CD4-positive, alpha-beta memory T cell (primary cell): Measurements from ENCODE around the gene SPAG7. TPM values are rescaled to one million over a fixed set of nuclear protein-coding genes. Genes with fewer than 3 reads are reported as not detected.
A peak's percentile ranks its signal among the peaks of the same experiment; 100 is the strongest.
"Not testable (repeated sequence)": the region's sequence is repeated elsewhere in the genome, so short reads cannot be mapped to it uniquely, and the experiment has no call there.

ENCODE experiments used
- CTCF ChIA-PET: fragments of 350-600 bp; sonication (Branson Sonifier 250); formaldehyde crosslinking; loops from one replicate; lab custom pipeline; 2021; ENCODE audit warnings: inconsistent platforms; ENCODE audit not compliant: partially characterized antibody; lab: Charles Lee
- POLR2A ChIA-PET: fragments of 350-600 bp; sonication (Branson Sonifier 250); formaldehyde crosslinking; loops from one replicate; lab custom pipeline; 2021; ENCODE audit not compliant: partially characterized antibody; lab: Charles Lee
- DNase-seq, 5 donors: peaks; one replicate each; pipeline versions ENCODE4 v3.0.0 to v3.0.0-alpha.2; 2020 to 2022; ENCODE audit warnings: mixed read lengths in 1 of 5
- H3K27ac ChIP-seq: one replicate; pipeline ENCODE4 v1.7.0; 2013; ENCODE audit warnings: low read depth, low read length
- H3K27me3 ChIP-seq: 2 replicates; pipeline ENCODE4 v1.7.0; 2013; ENCODE audit warnings: mild to moderate bottlenecking, low read length, moderate library complexity; ENCODE audit not compliant: insufficient read depth
- H3K36me3 ChIP-seq: 2 replicates; pipeline ENCODE4 v1.7.0; 2013; ENCODE audit warnings: mild to moderate bottlenecking, low read length, moderate library complexity; ENCODE audit not compliant: insufficient read depth
- H3K4me1 ChIP-seq: 2 replicates; pipeline ENCODE4 v1.7.0; 2013; ENCODE audit warnings: mild to moderate bottlenecking, low read length, moderate library complexity; ENCODE audit not compliant: insufficient read depth
- H3K4me3 ChIP-seq, 2 donors: one replicate each; pipeline ENCODE4 v1.7.0; 2013; ENCODE audit warnings: low read length in 2 of 2, mild to moderate bottlenecking in 1 of 2
- H3K9me3 ChIP-seq, 2 donors: one replicate each; pipeline ENCODE4 v1.7.0; 2013; ENCODE audit warnings: low read length in 2 of 2, control low read depth in 1 of 2; ENCODE audit not compliant: control insufficient read depth in 1 of 2
- H3K27ac Mint-ChIP-seq, 7 donors: one replicate each; pipeline ENCODE4 v1.8.0; 2020 to 2021; ENCODE audit warnings: mixed read lengths in 7 of 7, mild to moderate bottlenecking in 6 of 7, inconsistent platforms in 3 of 7, moderate library complexity in 3 of 7
- H3K27me3 Mint-ChIP-seq, 2 donors: one replicate each; pipeline ENCODE4 v1.8.0; 2020 to 2021; ENCODE audit warnings: mixed read lengths in 2 of 2
- H3K36me3 Mint-ChIP-seq, 2 donors: one replicate each; pipeline ENCODE4 v1.8.0; 2020 to 2021; ENCODE audit warnings: mixed read lengths in 2 of 2, inconsistent platforms in 1 of 2, mild to moderate bottlenecking in 1 of 2
- H3K4me1 Mint-ChIP-seq, 4 donors: one replicate each; pipeline ENCODE4 v1.8.0; 2020 to 2021; ENCODE audit warnings: mixed read lengths in 4 of 4, mild to moderate bottlenecking in 1 of 4
- H3K4me3 Mint-ChIP-seq, 8 donors: one replicate each; pipeline ENCODE4 v1.8.0; 2020 to 2021; ENCODE audit warnings: mixed read lengths in 8 of 8, mild to moderate bottlenecking in 7 of 8, moderate library complexity in 6 of 8, inconsistent platforms in 3 of 8
- H3K9me3 Mint-ChIP-seq, 8 donors: one replicate each; pipeline ENCODE4 v1.8.0; 2020 to 2021; ENCODE audit warnings: mixed read lengths in 8 of 8, mild to moderate bottlenecking in 5 of 8, inconsistent platforms in 3 of 8, moderate library complexity in 1 of 8
- intact Hi-C: fragments of 100-400 bp; cut with micrococcal nuclease; formaldehyde crosslinking; loops from one replicate; pipeline ENCODE4 v1.15.1; 2023
- polyA plus RNA-seq, 2 donors: library from polyadenylated mRNA; unstranded; fragments of 300-500 nt; fragmentation: Illumina TruSeq; gene quantifications; one replicate each; pipeline ENCODE4 v1.2.3, GENCODE V29; 2021
- total RNA-seq, 2 experiments: library from RNA; stranded (reverse); gene quantifications; one replicate each; pipeline ENCODE4 v1.2.3, GENCODE V29; 2021

The SPAG7 gene
- total and polyA plus RNA-seq, 4 experiments from 2014 or later: 36.7 to 133 (median 66.2) TPM

DNA sequence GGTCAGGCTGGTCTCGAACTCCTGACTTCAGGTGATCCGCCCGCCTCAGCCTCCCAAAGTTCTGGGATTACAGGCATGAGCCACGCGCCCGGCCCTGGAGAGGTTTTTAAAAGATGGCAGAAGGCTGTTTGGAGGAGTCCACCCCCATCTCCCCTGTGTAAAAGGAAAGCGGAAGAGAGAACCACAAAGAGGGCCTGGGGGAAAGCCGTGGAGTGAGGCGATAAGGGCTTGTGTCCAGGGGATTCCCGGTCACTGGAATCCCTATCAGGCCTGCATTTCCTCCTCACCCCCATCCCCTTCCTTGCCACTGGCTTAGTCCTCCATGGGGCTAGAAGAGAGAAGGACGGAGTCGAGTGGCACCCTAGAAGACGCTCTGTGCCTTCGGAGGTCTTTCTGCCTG lies 35.7 kb downstream of the SPAG7 start, which contains the start of gene GP1BA:
TSS of gene GP1BA (plus strand) at position 315 of the 400 bp plus-strand sequence. CDS start 328 bp downstream, outside the sequence.
- Mint-ChIP-seq H3K27me3 (no peaks in the 10 kb centered on the region), H3K36me3 (peaks cover 10 to 13% of the 10 kb centered on the region in 2 donors), H3K4me1 (peaks cover 12 to 36% (median 21%) of the 10 kb centered on the region in 4 donors), H3K9me3 (peaks cover 0 to 2% (median 0%) of the 10 kb centered on the region in 8 donors), H3K27ac (peak within 1 kb of the TSS in 4 of 7 donors; percentile 0 to 70 (median 33)), H3K4me3 (no peak within 1 kb of the TSS)
- CTCF ChIA-PET: interaction anchor here (1.1 kb wide), 1 partner anchor 23 kb away, joined by 3 read pairs; no protein-coding TSS in a partner anchor
- H3K4me1 ChIP-seq: peaks cover 10% of the 10 kb centered on the region
- no peak for DNase-seq
- POLR2A ChIA-PET: interaction anchor here (1.1 to 1.7 kb wide), 2 partner anchors 17 to 36 kb away, joined by 4 to 5 read pairs; partner anchors contain the start of genes PFN1 and SPAG7
- intact Hi-C loops: loop anchor here (5.0 kb wide), 1 partner anchor 35 kb away; the partner anchor contains the start of gene SPAG7
- H3K4me3 ChIP-seq: no peak within 1 kb of the TSS
- H3K27ac ChIP-seq: no peak within 1 kb of the TSS
- no peaks in the 10 kb centered on the region for H3K27me3 ChIP-seq
- peaks cover under 1% of the 10 kb centered on the region for H3K36me3 ChIP-seq
- no peaks in the 10 kb centered on the region for H3K9me3 ChIP-seq

DNA sequence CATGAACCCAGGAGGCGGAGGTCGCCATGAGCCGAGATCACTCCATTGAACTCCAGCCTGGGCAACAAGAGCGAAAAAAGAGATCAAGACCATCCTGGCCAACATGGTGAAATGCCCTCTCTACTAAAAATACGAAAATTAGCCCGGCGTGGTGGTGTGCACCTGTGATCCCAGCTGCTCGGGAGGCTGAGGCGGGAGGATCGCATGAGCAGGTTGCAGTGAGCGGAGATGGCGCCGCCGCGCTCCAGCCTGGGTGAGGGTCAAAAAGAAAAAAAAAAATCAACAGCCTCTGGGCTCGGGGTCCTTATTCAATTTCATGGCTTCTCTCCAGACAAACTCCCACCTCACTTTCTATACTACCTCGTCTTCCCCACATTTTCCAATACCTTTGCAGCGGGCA lies 38.7 kb downstream of the SPAG7 start:
- ChIA-PET POLR2A (interaction anchor here (0.8 to 1.1 kb wide), 2 partner anchors 12 to 38 kb away, joined by 3 to 4 read pairs; no protein-coding TSS in a partner anchor), CTCF (interaction anchor here (1.0 kb wide), 1 partner anchor 134 kb away, joined by 3 read pairs; no protein-coding TSS in a partner anchor)
- H3K36me3 ChIP-seq: no peaks in the 10 kb centered on the region
- Mint-ChIP-seq H3K4me1 (peaks cover 7 to 19% (median 10%) of the 10 kb centered on the region in 4 donors), H3K27me3 (no peaks in the 10 kb centered on the region), H3K36me3 (peaks cover 5 to 11% of the 10 kb centered on the region in 2 donors), H3K4me3 (no peak overlapping the region), H3K9me3 (peaks cover 0 to 2% (median 0%) of the 10 kb centered on the region in 8 donors), H3K27ac (no peak overlapping the region)
- H3K4me3 ChIP-seq: no peak overlapping the region
- H3K27ac ChIP-seq: no peak overlapping the region
- intact Hi-C loops: no loop called here
- no peak for DNase-seq
- H3K4me1 ChIP-seq: peaks cover 1% of the 10 kb centered on the region
- H3K27me3 ChIP-seq: no peaks in the 10 kb centered on the region
- H3K9me3 ChIP-seq: no peaks in the 10 kb centered on the region

DNA sequence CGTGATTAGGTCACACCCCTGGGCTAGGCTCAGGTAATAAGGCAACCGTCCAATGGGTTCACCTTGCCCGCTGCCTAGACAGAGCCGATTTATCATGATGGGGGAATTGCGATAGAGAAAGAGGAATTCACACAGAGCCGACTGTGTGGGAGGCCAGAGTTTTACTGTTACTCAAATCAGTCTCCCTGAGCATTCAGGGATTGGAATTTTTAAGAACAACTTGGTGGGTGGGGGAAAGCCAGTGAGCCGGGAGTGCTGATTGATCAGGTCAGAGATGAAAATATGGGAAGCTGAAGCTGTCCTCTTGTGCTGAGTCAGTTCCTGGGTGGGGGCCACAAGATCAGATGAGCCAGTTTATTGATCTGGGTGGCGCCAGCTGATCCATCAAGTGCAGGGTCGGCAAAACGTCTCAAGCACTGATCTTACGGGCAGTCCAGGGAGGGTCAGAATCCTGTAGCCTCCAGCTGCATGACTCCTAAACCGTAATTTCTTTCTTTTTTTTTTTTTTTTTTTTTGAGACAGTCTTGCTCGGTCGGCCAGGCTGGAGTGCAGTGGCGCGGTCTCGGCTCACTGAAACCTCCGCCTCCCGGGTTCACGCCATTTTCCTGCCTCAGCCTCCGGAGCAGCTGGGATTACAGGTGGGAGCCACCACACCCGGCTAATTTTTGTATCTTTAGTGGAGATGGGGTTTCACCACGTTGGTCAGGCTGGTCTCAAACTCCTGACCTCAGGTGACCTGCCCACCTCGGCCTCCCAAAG lies 40.9 kb downstream of the SPAG7 start:
- H3K27ac ChIP-seq, H3K9me3 ChIP-seq, H3K9me3 Mint-ChIP-seq, H3K27me3 Mint-ChIP-seq, intact Hi-C loops, DNase-seq, H3K27me3 ChIP-seq, H3K36me3 Mint-ChIP-seq, H3K4me3 Mint-ChIP-seq, H3K36me3 ChIP-seq, H3K4me1 ChIP-seq, H3K4me3 ChIP-seq: not testable (repeated sequence)
- ChIA-PET POLR2A (interaction anchor here (0.8 to 1.4 kb wide), 3 partner anchors 13 to 21 kb away, joined by 3 to 5 read pairs (median 4); partner anchors contain the start of genes RNF167 and SLC25A11), CTCF (interaction anchor here (1.2 to 1.4 kb wide), 2 partner anchors 17 to 24 kb away, joined by 3 to 7 read pairs; partner anchors contain the start of gene CHRNE)
- H3K4me1 Mint-ChIP-seq: peaks cover 0 to 12% (median 5%) of the 10 kb centered on the region in 4 donors
- H3K27ac Mint-ChIP-seq: peak overlapping the region in 2 of 7 donors; percentile 17 to 39

GRCh38 chr17:4921320-4921719 lies 46.3 kb downstream of the SPAG7 start:
- Mint-ChIP-seq H3K9me3 (no peaks in the 10 kb centered on the region), H3K27ac (no peak overlapping the region)
- CTCF ChIA-PET: interaction anchor here (1.3 to 4.2 kb wide), 2 partner anchors 12 to 66 kb away, joined by 3 to 14 read pairs; partner anchors contain the start of gene CAMTA2

GRCh38 chr17:4920351-4921048 lies 47.1 kb downstream of the SPAG7 start:
- no peaks in the 10 kb centered on the region for H3K27me3 ChIP-seq
- H3K9me3 ChIP-seq: no peaks in the 10 kb centered on the region
- no peak overlapping the region for H3K27ac ChIP-seq
- no peaks in the 10 kb centered on the region for H3K4me1 ChIP-seq
- H3K4me3 Mint-ChIP-seq: no peak overlapping the region
- ChIA-PET POLR2A (interaction anchor here (0.6 kb wide), 2 partner anchors 45 to 1098 kb away, joined by 3 to 4 read pairs; no protein-coding TSS in a partner anchor), CTCF (interaction anchor here (1.3 to 4.2 kb wide), 2 partner anchors 11 to 67 kb away, joined by 3 to 14 read pairs; partner anchors contain the start of gene CAMTA2)
- H3K9me3 Mint-ChIP-seq: no peaks in the 10 kb centered on the region
- intact Hi-C loops: no loop called here
- no peak overlapping the region for H3K4me3 ChIP-seq
- no peaks in the 10 kb centered on the region for H3K4me1 Mint-ChIP-seq
- H3K27ac Mint-ChIP-seq: no peak overlapping the region
- no peaks in the 10 kb centered on the region for H3K27me3 Mint-ChIP-seq
- DNase-seq: no peak
- H3K36me3 Mint-ChIP-seq: no peaks in the 10 kb centered on the region
- no peaks in the 10 kb centered on the region for H3K36me3 ChIP-seq

More at GRCh38 chr17:4921320-4921719, 46.3 kb downstream of the SPAG7 start:
- Mint-ChIP-seq H3K36me3 (no peaks in the 10 kb centered on the region), H3K4me3 (no peak overlapping the region), H3K27me3 (no peaks in the 10 kb centered on the region), H3K4me1 (no peaks in the 10 kb centered on the region)
- intact Hi-C loops: no loop called here
- no peaks in the 10 kb centered on the region for H3K36me3 ChIP-seq
- no peak for DNase-seq
- no peak overlapping the region for H3K4me3 ChIP-seq
- H3K27ac ChIP-seq: no peak overlapping the region
- H3K27me3 ChIP-seq: no peaks in the 10 kb centered on the region
- no peaks in the 10 kb centered on the region for H3K4me1 ChIP-seq
- no peaks in the 10 kb centered on the region for H3K9me3 ChIP-seq
- POLR2A ChIA-PET: interaction anchor here (0.6 kb wide), 1 partner anchor 168 kb away, joined by 4 read pairs; no protein-coding TSS in a partner anchor

DNA sequence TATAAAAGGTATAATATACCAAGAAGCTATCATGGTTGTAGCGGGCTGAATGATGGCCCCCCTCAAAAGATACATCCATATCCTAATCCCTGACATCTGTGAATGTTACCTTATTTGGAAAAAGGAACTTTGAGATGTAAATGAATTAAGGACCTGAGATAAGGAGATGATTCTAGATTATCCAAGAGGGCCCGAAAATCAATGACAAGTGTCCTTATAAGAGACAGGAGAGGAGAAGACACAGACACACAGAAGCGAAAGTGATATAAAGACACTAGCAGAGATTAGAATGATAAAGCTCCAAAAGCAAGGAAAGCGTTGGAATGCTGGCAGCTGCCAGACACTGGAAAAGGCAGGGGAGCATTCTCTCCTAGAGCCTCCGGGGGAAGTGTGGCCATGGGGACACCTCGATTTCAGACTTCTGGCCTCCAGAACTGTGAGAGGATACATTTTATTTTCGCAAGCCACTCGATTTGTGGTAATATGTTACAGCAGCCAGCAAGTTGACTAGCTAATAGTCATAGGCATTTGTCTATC lies 48.0 kb downstream of the SPAG7 start:
- no peak for DNase-seq
- no peak overlapping the region for H3K4me3 ChIP-seq
- H3K9me3 Mint-ChIP-seq: no peaks in the 10 kb centered on the region
- no peaks in the 10 kb centered on the region for H3K9me3 ChIP-seq
- no peak overlapping the region for H3K4me3 Mint-ChIP-seq
- no peaks in the 10 kb centered on the region for H3K36me3 ChIP-seq
- H3K36me3 Mint-ChIP-seq: no peaks in the 10 kb centered on the region
- H3K4me1 Mint-ChIP-seq: no peaks in the 10 kb centered on the region
- ChIA-PET CTCF (interaction anchor here (1.4 to 4.2 kb wide), 2 partner anchors 10 to 68 kb away, joined by 5 to 14 read pairs; partner anchors contain the start of gene CAMTA2), POLR2A (interaction anchor here (0.5 kb wide), 1 partner anchor 163 kb away, joined by 4 read pairs; no protein-coding TSS in a partner anchor)
- no peaks in the 10 kb centered on the region for H3K27me3 ChIP-seq
- no peak overlapping the region for H3K27ac ChIP-seq
- intact Hi-C loops: no loop called here
- no peaks in the 10 kb centered on the region for H3K4me1 ChIP-seq
- H3K27me3 Mint-ChIP-seq: no peaks in the 10 kb centered on the region
- H3K27ac Mint-ChIP-seq: peak overlapping the region in 2 of 7 donors; percentile 6 to 91
